GM21515 (cell line): Measurements from ENCODE around the gene CLEC4E.
A peak's percentile ranks its signal among the peaks of the same experiment; 100 is the strongest.
"Not testable (repeated sequence)": the region's sequence is repeated elsewhere in the genome, so short reads cannot be mapped to it uniquely, and the experiment has no call there.

Experiments used
- ATAC-seq: cut with Tn5 transposase; IDR thresholded peaks from one replicate; pipeline ENCODE4 v1.9.1; 2021; ENCODE audit not compliant: unreplicated experiment

Gene CLEC4E

GRCh38 chr12:8540831-8541230, at the start of gene CLEC4E:
Gene CLEC4E, minus strand, starts transcription at chr12:8540905. Its CDS starts 108 bp downstream, at chr12:8540797.
- ATAC-seq, result not testable (repeated sequence)

- ATAC-seq, result no peak
Measured at GRCh38 chr12:8589679-8590078, 49.0 kb upstream of the CLEC4E start.

- not testable (repeated sequence) for ATAC-seq
Measured at GRCh38 chr12:8584478-8584877, 43.8 kb upstream of the CLEC4E start.

- no peak for ATAC-seq
Measured at GRCh38 chr12:8584004-8584403, 43.3 kb upstream of the CLEC4E start.

- ATAC-seq, result no peak
Measured at GRCh38 chr12:8581098-8581784, 40.5 kb upstream of the CLEC4E start.

GRCh38 chr12:8577879-8578278, 37.2 kb upstream of the CLEC4E start:
- ATAC-seq, result no peak

- no peak for ATAC-seq
Measured at GRCh38 chr12:8572507-8572906, 31.8 kb upstream of the CLEC4E start.

- no peak for ATAC-seq
Measured at GRCh38 chr12:8566525-8566924, 25.8 kb upstream of the CLEC4E start.

- ATAC-seq, result not testable (repeated sequence)
Measured at GRCh38 chr12:8566052-8566451, 25.3 kb upstream of the CLEC4E start.

GRCh38 chr12:8564656-8565055, 24.0 kb upstream of the CLEC4E start:
- no peak for ATAC-seq

- no peak for ATAC-seq
Measured at GRCh38 chr12:8563356-8563755, 22.7 kb upstream of the CLEC4E start.

GRCh38 chr12:8562310-8562709, 21.6 kb upstream of the CLEC4E start:
- no peak for ATAC-seq

- ATAC-seq, result no peak
Measured at GRCh38 chr12:8561011-8561410, 20.3 kb upstream of the CLEC4E start.

- ATAC-seq, result no peak
Measured at GRCh38 chr12:8559676-8560075, 19.0 kb upstream of the CLEC4E start.

- no peak for ATAC-seq
Measured at GRCh38 chr12:8556531-8557097, 15.9 kb upstream of the CLEC4E start.

GRCh38 chr12:8554451-8555195, 13.9 kb upstream of the CLEC4E start:
- ATAC-seq, result no peak

- no peak for ATAC-seq
Measured at GRCh38 chr12:8553088-8553627, 12.5 kb upstream of the CLEC4E start.

GRCh38 chr12:8549381-8549780, 8.7 kb upstream of the CLEC4E start:
- no peak for ATAC-seq

- ATAC-seq, result no peak
Measured at GRCh38 chr12:8548192-8548591, 7.5 kb upstream of the CLEC4E start.

- ATAC-seq, result no peak
Measured at GRCh38 chr12:8547645-8548044, 6.9 kb upstream of the CLEC4E start.

- ATAC-seq, result no peak
Measured at GRCh38 chr12:8546591-8546990, 5.9 kb upstream of the CLEC4E start.

- peak; percentile 69 for ATAC-seq
Measured at GRCh38 chr12:8544295-8544694, 3.6 kb upstream of the CLEC4E start.
